A549 (cell line): ENCODE data around the gene ARHGEF18. TPM values are rescaled to one million over a fixed set of nuclear protein-coding genes. Genes with fewer than 3 reads are reported as not detected.
A peak's percentile ranks its signal among the peaks of the same experiment; 100 is the strongest.
"Not testable (repeated sequence)": the region's sequence is repeated elsewhere in the genome, so short reads cannot be mapped to it uniquely, and the experiment has no call there.

Experiments used
- ATAC-seq, 2 experiments: fragments of 200-7000 bp in 1 of 2; fragments of >200 bp in 1 of 2; cut with Nextera tagmentation in 1 of 2; cut with Tn5 transposase in 1 of 2; 3 replicates each; pipeline versions ENCODE4 v1.8.0 to v1.9.1; 2018 to 2020; ENCODE audit warnings: mild to moderate bottlenecking in 1 of 2, moderate library complexity in 1 of 2
- CTCF ChIA-PET: fragments of 300-600 bp; sonication (Branson Sonifier 250); formaldehyde crosslinking; extraction: SDS; loops from one replicate; lab custom pipeline; 2021; ENCODE audit warnings: antibody characterized with exemption, inconsistent platforms; lab: Yijun Ruan, JAX
- POLR2A ChIA-PET: fragments of 350-600 bp; formaldehyde crosslinking; extraction: SDS; loops from one replicate; lab custom pipeline; 2021; ENCODE audit warnings: antibody characterized with exemption, inconsistent platforms; lab: Yijun Ruan, JAX
- DNase-seq, 2 experiments: peaks; one replicate each; pipeline versions ENCODE4 v3.0.0 to v3.0.0-alpha.2; 2011 to 2016; ENCODE audit warnings: low read depth in 1 of 2, low spot score in 1 of 2
- FAIRE-seq: peaks from 2 replicates; lab custom pipeline; 2011; peaks lifted over from hg19 to GRCh38; lab: Jason Lieb, UNC
- H3K27ac ChIP-seq, 2 experiments: fragments of >200 bp; sonication (Bioruptor Twin); formaldehyde crosslinking; 3 replicates each; pipeline ENCODE4 v1.5.1; 2016 to 2017
- H3K4me1 ChIP-seq: fragments of >200 bp; sonication (Bioruptor Twin); formaldehyde crosslinking; 3 replicates; pipeline ENCODE4 v1.6.1; 2016
- H3K4me2 ChIP-seq: fragments of >200 bp; sonication (Bioruptor Twin); formaldehyde crosslinking; 3 replicates; pipeline ENCODE4 v1.6.1; 2016
- H3K4me3 ChIP-seq: fragments of >200 bp; sonication (Bioruptor Twin); formaldehyde crosslinking; 3 replicates; pipeline ENCODE4 v1.5.1; 2016
- H3K9me3 ChIP-seq: fragments of >200 bp; sonication (Bioruptor Twin); formaldehyde crosslinking; 3 replicates; pipeline ENCODE4 v1.6.1; 2016
- BHLHE40 ChIP-seq: IDR thresholded peaks from 2 replicates; pipeline ENCODE4 v1.6.1; 2012; ENCODE audit warnings: low read depth, low read length, inconsistent platforms
- CBX8 ChIP-seq: fragments of 200-600 bp; sonication (generic); IDR thresholded peaks from 2 replicates; pipeline ENCODE4 v1.6.1; 2016
- CHD2 ChIP-seq: fragments of 150-350 bp; IDR thresholded peaks from 2 replicates; pipeline ENCODE4 v1.6.1; 2014; ENCODE audit warnings: low read length; ENCODE audit not compliant: partially characterized antibody
- CHD4 ChIP-seq: fragments of 200-600 bp; sonication (generic); IDR thresholded peaks from 2 replicates; pipeline ENCODE4 v1.6.1; 2016; ENCODE audit warnings: antibody characterized with exemption, mild to moderate bottlenecking, borderline replicate concordance
- EHMT2 ChIP-seq: fragments of 200-600 bp; sonication (generic); IDR thresholded peaks from 2 replicates; pipeline ENCODE4 v1.6.1; 2016; ENCODE audit warnings: antibody characterized with exemption, low read depth, mild to moderate bottlenecking, moderate library complexity
- ESRRA ChIP-seq: fragments of 150-350 bp; IDR thresholded peaks from 2 replicates; pipeline ENCODE4 v1.6.1; 2014; ENCODE audit warnings: mild to moderate bottlenecking, low read length, borderline replicate concordance
- FOSL2 ChIP-seq, 2 experiments: fragments of 450-650 bp in 1 of 2; fragments of >200 bp in 1 of 2; sonication (Bioruptor Twin) in 1 of 2; formaldehyde crosslinking; IDR thresholded peaks; 2 replicates each; pipeline versions ENCODE4 v1.5.0 to v1.6.1; 2016 to 2020; ENCODE audit warnings: mild to moderate bottlenecking in 1 of 2, moderate library complexity in 1 of 2
- JUN ChIP-seq, 2 experiments: fragments of >200 bp; sonication (Bioruptor Twin); formaldehyde crosslinking; IDR thresholded peaks; 2 replicates in 1 of 2; 3 replicates in 1 of 2; pipeline ENCODE4 v1.6.1; 2016 to 2017
- JUNB ChIP-seq: fragments of >200 bp; sonication (Bioruptor Twin); formaldehyde crosslinking; IDR thresholded peaks from 2 replicates; pipeline ENCODE4 v1.6.1; 2016
- MAFK ChIP-seq: fragments of 450-650 bp; IDR thresholded peaks from 2 replicates; pipeline ENCODE4 v1.6.1; 2014; ENCODE audit not compliant: partially characterized antibody
- NFE2L2 ChIP-seq: fragments of 150-350 bp; conservative IDR thresholded peaks from 2 replicates; pipeline ENCODE4 v1.6.1; 2014; ENCODE audit warnings: low read length
- NPAS2 ChIP-seq: fragments of 250-450 bp; sonication (Bioruptor Pico); IDR thresholded peaks from 2 replicates; pipeline ENCODE4 v1.8.0; 2022; ENCODE audit warnings: mild to moderate bottlenecking, moderate library complexity, borderline replicate concordance
- PHF8 ChIP-seq: fragments of 200-600 bp; sonication (generic); IDR thresholded peaks from 2 replicates; pipeline ENCODE4 v1.6.1; 2016; ENCODE audit warnings: low read depth, mild to moderate bottlenecking, antibody characterized with exemption, moderate library complexity, borderline replicate concordance
- POLR2AphosphoS2 ChIP-seq: conservative IDR thresholded peaks from 2 replicates; pipeline ENCODE4 v1.6.1; 2012; ENCODE audit warnings: low read length, improper control_type of control experiment, inconsistent platforms
- RAD21 ChIP-seq, 2 experiments: fragments of >200 bp in 1 of 2; sonication (Bioruptor Twin) in 1 of 2; formaldehyde crosslinking in 1 of 2; IDR thresholded peaks in 1 of 2; conservative IDR thresholded peaks in 1 of 2; 2 replicates in 1 of 2; 3 replicates in 1 of 2; pipeline ENCODE4 v1.6.1; 2012 to 2018; ENCODE audit warnings: inconsistent platforms in 1 of 2
- RARB ChIP-seq: fragments of 250-450 bp; sonication (Bioruptor Pico); IDR thresholded peaks from 2 replicates; pipeline ENCODE4 v1.8.0; 2021; ENCODE audit warnings: mild to moderate bottlenecking, moderate library complexity
- RCOR1 ChIP-seq: fragments of 150-350 bp; IDR thresholded peaks from 2 replicates; pipeline ENCODE4 v1.6.1; 2014; ENCODE audit warnings: antibody characterized with exemption, low read length, low read depth
- RFX5 ChIP-seq: fragments of 450-650 bp; IDR thresholded peaks from 2 replicates; pipeline ENCODE4 v1.7.1; 2014; ENCODE audit warnings: antibody characterized with exemption, mild to moderate bottlenecking, moderate library complexity
- RNF2 ChIP-seq: fragments of 200-600 bp; sonication (generic); IDR thresholded peaks from 2 replicates; pipeline ENCODE4 v1.6.1; 2016; ENCODE audit warnings: low read depth, mild to moderate bottlenecking, antibody characterized with exemption, moderate library complexity, borderline replicate concordance
- SMC3 ChIP-seq: fragments of >200 bp; sonication (Bioruptor Twin); formaldehyde crosslinking; IDR thresholded peaks from 3 replicates; pipeline ENCODE4 v1.6.1; 2018; ENCODE audit warnings: inconsistent platforms
- ZC3H11A ChIP-seq: fragments of 450-650 bp; IDR thresholded peaks from 2 replicates; pipeline ENCODE4 v1.6.1; 2014; ENCODE audit warnings: antibody characterized with exemption, mild to moderate bottlenecking
- ZFP36 ChIP-seq: fragments of 450-650 bp; IDR thresholded peaks from 2 replicates; pipeline ENCODE4 v1.6.1; 2014; ENCODE audit warnings: borderline replicate concordance; ENCODE audit not compliant: partially characterized antibody
- WGBS: methylation state at CpG from one replicate; pipeline ENCODE4 v1.1.6; 2017; ENCODE audit errors: missing lambda C conversion rate; 5-methylcytosine and 5-hydroxymethylcytosine counted together
- polyA plus RNA-seq, 4 experiments: library from polyadenylated mRNA; depleted of rRNA in 3 of 4; stranded (reverse); fragments of >200 nt; fragmentation: RNase III in 1 of 4; extraction: RNeasy Plus Mini Kit Qiagen cat#74134 plus additional on column Dnase treatment in 1 of 4; gene quantifications; 2 replicates in 3 of 4; 3 replicates in 1 of 4; pipeline ENCODE4 v1.2.3, GENCODE V29; 2011 to 2017
- TF ChIP-seq, protein P1 (sequence below): fragments of 250-450 bp; sonication (Bioruptor Pico); IDR thresholded peaks from 2 replicates; pipeline ENCODE4 v1.5.0; 2020; ENCODE audit warnings: low read depth, mild to moderate bottlenecking, moderate library complexity
- TF ChIP-seq, protein P2 (sequence below): fragments of 250-450 bp; sonication (Bioruptor Pico); IDR thresholded peaks from 2 replicates; pipeline ENCODE4 v1.5.0; 2021; ENCODE audit warnings: mild to moderate bottlenecking, moderate library complexity, borderline replicate concordance
- TF ChIP-seq, protein P3 (sequence below): IDR thresholded peaks from 2 replicates; pipeline ENCODE4 v1.6.1; 2012; ENCODE audit warnings: low read depth, borderline replicate concordance
- TF ChIP-seq, protein P4 (sequence below): IDR thresholded peaks from 2 replicates; pipeline ENCODE4 v1.6.1; 2012
- TF ChIP-seq, protein P5 (sequence below): fragments of 450-650 bp; IDR thresholded peaks from 2 replicates; pipeline ENCODE4 v1.6.1; 2014; ENCODE audit warnings: antibody characterized with exemption

The ARHGEF18 gene
- polyA plus RNA-seq, 2 of the 4 experiments (the other 2 are of a cell fraction), result 7.4 to 20.7 TPM

DNA sequence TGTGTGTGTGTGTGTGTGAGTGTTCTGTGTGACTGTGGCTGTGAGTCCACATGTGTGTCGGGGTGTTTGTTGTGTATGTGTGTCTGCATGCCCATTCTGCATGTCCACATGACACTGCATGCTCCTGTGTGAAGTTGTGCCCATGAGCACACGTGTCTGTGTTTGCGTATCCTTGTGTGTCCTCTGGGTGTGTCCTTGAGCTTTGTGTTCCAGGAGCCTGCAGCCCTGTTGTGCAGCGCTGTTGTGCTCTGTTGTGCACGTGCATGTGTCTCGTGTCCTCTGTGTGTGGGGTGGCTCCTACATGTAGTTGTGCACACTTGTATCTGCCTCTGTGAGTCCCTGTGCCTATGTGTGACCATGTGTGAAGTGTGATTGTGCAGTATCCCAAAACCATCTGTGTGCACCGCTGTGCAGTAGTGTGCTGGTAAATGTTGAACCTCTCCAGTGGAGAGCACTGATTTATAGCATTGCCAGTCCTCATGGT is 2.2 kb upstream of the ARHGEF18 start:
- POLR2A ChIA-PET, result no interaction called here
- no peak for FAIRE-seq
- ATAC-seq, result peak in 1 of 2 experiments; percentile 39; a peak in 1 of 6 replicates
- H3K27ac ChIP-seq, result no peak overlapping the region
- no peaks in the 10 kb centered on the region for H3K9me3 ChIP-seq
- no peak for DNase-seq
- no peaks in the 10 kb centered on the region for H3K4me1 ChIP-seq
- H3K4me3 ChIP-seq, result no peak overlapping the region
- TF ChIP-seq JUNB (no peak), FOSL2 (IDR thresholded peaks at IDR 0.05) (no peak), FOSL2 (CRISPR knock-in tag; IDR thresholded peaks at IDR 0.05) (no peak), CHD4 (no peak), JUN (IDR thresholded peaks at IDR 0.05) (no peak), ESRRA (no peak), CHD2 (no peak), SMC3 (no peak), RAD21 (conservative IDR thresholded peaks at IDR 0.05 in 1 of 2, IDR thresholded peaks at IDR 0.05 in 1 of 2) (no peak), PHF8 (no peak), MAFK (no peak)
- TF ChIP-seq, protein P1, sequence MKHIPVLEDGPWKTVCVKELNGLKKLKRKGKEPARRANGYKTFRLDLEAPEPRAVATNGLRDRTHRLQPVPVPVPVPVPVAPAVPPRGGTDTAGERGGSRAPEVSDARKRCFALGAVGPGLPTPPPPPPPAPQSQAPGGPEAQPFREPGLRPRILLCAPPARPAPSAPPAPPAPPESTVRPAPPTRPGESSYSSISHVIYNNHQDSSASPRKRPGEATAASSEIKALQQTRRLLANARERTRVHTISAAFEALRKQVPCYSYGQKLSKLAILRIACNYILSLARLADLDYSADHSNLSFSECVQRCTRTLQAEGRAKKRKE (CRISPR knock-in tag), result no peak
- TF ChIP-seq, protein P2, sequence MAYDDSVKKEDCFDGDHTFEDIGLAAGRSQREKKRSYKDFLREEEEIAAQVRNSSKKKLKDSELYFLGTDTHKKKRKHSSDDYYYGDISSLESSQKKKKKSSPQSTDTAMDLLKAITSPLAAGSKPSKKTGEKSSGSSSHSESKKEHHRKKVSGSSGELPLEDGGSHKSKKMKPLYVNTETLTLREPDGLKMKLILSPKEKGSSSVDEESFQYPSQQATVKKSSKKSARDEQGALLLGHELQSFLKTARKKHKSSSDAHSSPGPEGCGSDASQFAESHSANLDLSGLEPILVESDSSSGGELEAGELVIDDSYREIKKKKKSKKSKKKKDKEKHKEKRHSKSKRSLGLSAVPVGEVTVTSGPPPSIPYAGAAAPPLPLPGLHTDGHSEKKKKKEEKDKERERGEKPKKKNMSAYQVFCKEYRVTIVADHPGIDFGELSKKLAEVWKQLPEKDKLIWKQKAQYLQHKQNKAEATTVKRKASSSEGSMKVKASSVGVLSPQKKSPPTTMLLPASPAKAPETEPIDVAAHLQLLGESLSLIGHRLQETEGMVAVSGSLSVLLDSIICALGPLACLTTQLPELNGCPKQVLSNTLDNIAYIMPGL (CRISPR knock-in tag), result no peak
- TF ChIP-seq, all 56 proteins: peak for 0
- whole genome bisulfite sequencing, result 49% methylated on average over 7 of the region's 7 CpGs
- no peak overlapping the region for H3K4me2 ChIP-seq
- CTCF ChIA-PET, result interaction anchor here (0.9 kb wide), 1 partner anchor 8 kb away, joined by 4 read pairs; no protein-coding TSS in a partner anchor

DNA sequence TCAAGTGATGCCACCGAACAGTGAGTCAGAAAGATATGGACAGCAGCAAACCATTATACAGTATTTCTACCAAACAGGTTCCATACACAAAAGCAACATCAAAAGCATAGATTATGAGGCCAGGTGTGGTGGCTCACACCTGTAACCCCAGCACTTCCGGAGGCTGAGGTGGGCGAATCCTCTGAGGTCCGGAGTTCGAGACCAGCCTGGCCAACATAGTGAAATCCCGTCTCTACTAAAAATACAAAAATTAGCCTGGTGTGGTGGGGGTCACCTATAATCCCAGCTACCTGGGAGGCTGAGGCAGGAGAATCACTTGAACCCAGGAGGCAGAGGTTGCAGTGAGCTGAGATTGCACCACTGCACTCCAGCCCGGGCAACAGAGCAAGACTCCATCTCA is 1.7 kb upstream of the ARHGEF18 start:
- H3K4me3 ChIP-seq, FAIRE-seq, H3K4me1 ChIP-seq, H3K4me2 ChIP-seq, ATAC-seq, H3K27ac ChIP-seq, DNase-seq, POLR2A ChIA-PET, H3K9me3 ChIP-seq: not testable (repeated sequence)
- CTCF ChIA-PET, result interaction anchor here (0.8 kb wide), 1 partner anchor 34 kb away, joined by 3 read pairs; no protein-coding TSS in a partner anchor
- 80% methylated on average over 6 of the region's 7 CpGs for WGBS

DNA sequence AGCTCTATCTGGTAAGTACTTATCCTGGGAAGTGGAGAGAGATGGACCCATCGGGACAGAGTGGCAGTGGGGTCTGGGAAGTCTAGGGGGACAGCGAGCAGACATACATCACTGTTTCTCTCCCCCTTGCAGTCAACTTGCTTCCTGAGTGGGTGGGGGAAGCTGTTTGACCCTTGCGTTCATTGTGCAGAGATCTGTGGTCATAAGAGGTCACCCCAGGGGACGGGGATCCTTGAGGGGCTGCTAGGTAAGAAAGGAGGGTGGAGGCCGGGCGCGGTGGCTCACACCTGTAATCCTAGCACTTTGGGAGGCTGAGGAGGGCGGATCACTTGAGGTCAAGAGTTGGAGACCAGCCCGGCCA is 474 bp downstream of the ARHGEF18 start:
- FAIRE-seq (no peak), ATAC-seq (no peak), DNase-seq (no peak)
- Histone ChIP-seq H3K4me1 (no peaks in the 10 kb centered on the region), H3K27ac (no peak overlapping the region), H3K4me3 (no peak overlapping the region), H3K4me2 (no peak overlapping the region), H3K9me3 (peaks cover 5% of the 10 kb centered on the region; the same call in 1 of the 3 replicates)
- TF ChIP-seq RAD21 (conservative IDR thresholded peaks at IDR 0.05 in 1 of 2, IDR thresholded peaks at IDR 0.05 in 1 of 2) (no peak), JUN (IDR thresholded peaks at IDR 0.05) (no peak), RARB (no peak), CBX8 (no peak), ZC3H11A (no peak), NPAS2 (CRISPR knock-in tag) (no peak), RCOR1 (no peak), RFX5 (no peak), NFE2L2 (no peak), CHD4 (no peak), PHF8 (no peak), RNF2 (no peak), BHLHE40 (no peak), EHMT2 (no peak), ZFP36 (no peak), POLR2AphosphoS2 (no peak)
- TF ChIP-seq, protein P3, sequence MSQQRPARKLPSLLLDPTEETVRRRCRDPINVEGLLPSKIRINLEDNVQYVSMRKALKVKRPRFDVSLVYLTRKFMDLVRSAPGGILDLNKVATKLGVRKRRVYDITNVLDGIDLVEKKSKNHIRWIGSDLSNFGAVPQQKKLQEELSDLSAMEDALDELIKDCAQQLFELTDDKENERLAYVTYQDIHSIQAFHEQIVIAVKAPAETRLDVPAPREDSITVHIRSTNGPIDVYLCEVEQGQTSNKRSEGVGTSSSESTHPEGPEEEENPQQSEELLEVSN, result no peak
- TF ChIP-seq, protein P4, sequence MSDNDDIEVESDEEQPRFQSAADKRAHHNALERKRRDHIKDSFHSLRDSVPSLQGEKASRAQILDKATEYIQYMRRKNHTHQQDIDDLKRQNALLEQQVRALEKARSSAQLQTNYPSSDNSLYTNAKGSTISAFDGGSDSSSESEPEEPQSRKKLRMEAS, result no peak
- TF ChIP-seq, protein P5, sequence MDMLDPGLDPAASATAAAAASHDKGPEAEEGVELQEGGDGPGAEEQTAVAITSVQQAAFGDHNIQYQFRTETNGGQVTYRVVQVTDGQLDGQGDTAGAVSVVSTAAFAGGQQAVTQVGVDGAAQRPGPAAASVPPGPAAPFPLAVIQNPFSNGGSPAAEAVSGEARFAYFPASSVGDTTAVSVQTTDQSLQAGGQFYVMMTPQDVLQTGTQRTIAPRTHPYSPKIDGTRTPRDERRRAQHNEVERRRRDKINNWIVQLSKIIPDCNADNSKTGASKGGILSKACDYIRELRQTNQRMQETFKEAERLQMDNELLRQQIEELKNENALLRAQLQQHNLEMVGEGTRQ, result no peak
- POLR2A ChIA-PET, result no interaction called here
- CTCF ChIA-PET, result interaction anchor here (0.8 to 1.4 kb wide), 3 partner anchors 199 to 248 kb away, joined by 3 to 4 read pairs (median 3); no protein-coding TSS in a partner anchor
- 61% methylated on average over 9 of the region's 9 CpGs for WGBS
